Fibroblast of villous mesenchyme (primary cell): ENCODE data around the gene OR4P4. TPM values are rescaled to one million over a fixed set of nuclear protein-coding genes. Genes with fewer than 3 reads are reported as not detected.

Experiments
- DNase-seq: peaks from one replicate; pipeline ENCODE4 v3.0.0-alpha.2; 2010; ENCODE audit warnings: low read depth
- H3K4me3 ChIP-seq: 2 replicates; pipeline ENCODE4 v1.5.1; 2011; ENCODE audit warnings: low read depth, mild to moderate bottlenecking, low read length
- total RNA-seq: library from RNA; depleted of rRNA; stranded (reverse); fragments of >200 nt; gene quantifications from 2 replicates; pipeline ENCODE4 v1.2.3, GENCODE V29; 2012
- TF ChIP-seq, protein P1 (sequence below): IDR thresholded peaks from 2 replicates; pipeline ENCODE4 v1.5.1; 2012; ENCODE audit warnings: low read depth, mild to moderate bottlenecking, low read length; ENCODE audit not compliant: insufficient read depth

Gene OR4P4
- total RNA-seq, 1 donor: not detected

DNA sequence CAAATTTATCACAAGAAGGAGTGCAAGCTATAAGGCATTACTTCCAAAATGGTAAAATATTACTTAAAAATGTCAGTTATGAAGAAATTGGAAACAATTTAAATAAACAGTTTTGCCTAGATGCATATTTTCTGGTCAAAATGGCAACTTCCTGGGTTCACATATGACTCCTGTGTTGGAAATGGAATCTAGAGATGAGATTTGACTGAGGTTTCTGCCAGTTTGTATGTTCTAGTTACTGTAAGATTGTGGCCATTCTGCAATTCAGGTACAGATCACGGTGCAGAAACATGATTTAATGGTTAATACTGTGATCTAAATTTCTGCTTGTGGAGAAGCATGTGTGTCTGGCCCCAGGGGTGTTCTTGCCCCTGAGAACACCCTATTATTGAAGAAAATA is 23.7 kb downstream of the OR4P4 start:
- H3K4me3 ChIP-seq: no peak overlapping the region
- DNase-seq: no peak
- TF ChIP-seq, protein P1, sequence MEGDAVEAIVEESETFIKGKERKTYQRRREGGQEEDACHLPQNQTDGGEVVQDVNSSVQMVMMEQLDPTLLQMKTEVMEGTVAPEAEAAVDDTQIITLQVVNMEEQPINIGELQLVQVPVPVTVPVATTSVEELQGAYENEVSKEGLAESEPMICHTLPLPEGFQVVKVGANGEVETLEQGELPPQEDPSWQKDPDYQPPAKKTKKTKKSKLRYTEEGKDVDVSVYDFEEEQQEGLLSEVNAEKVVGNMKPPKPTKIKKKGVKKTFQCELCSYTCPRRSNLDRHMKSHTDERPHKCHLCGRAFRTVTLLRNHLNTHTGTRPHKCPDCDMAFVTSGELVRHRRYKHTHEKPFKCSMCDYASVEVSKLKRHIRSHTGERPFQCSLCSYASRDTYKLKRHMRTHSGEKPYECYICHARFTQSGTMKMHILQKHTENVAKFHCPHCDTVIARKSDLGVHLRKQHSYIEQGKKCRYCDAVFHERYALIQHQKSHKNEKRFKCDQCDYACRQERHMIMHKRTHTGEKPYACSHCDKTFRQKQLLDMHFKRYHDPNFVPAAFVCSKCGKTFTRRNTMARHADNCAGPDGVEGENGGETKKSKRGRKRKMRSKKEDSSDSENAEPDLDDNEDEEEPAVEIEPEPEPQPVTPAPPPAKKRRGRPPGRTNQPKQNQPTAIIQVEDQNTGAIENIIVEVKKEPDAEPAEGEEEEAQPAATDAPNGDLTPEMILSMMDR: no peak

DNA sequence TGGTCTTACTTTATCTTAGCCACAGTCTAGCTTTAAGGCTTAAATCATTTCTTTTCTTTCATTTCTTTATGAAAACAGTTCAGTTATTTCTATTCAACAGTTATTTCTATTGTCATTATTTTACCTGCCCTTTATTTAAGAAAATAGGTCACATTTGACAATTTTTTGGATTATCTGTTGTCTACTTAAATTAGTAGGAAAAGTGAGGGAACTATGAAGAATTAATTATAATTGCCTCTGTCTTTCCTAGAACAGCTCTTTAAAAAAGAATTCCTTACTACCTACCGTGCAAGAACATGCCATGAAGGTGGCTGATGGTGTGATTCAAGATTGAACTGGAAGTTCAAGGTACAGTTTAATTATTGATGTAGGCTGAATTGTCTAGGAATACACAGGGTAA is 27.0 kb downstream of the OR4P4 start, which contains the start of gene OR4C6:
OR4C6 (plus strand) TSS at position 301 of the 400 bp plus-strand sequence. CDS start 2,966 bp downstream, outside the sequence.
- no peak within 1 kb of the TSS for H3K4me3 ChIP-seq
- no peak for DNase-seq
- TF ChIP-seq, protein P1: no peak

DNA sequence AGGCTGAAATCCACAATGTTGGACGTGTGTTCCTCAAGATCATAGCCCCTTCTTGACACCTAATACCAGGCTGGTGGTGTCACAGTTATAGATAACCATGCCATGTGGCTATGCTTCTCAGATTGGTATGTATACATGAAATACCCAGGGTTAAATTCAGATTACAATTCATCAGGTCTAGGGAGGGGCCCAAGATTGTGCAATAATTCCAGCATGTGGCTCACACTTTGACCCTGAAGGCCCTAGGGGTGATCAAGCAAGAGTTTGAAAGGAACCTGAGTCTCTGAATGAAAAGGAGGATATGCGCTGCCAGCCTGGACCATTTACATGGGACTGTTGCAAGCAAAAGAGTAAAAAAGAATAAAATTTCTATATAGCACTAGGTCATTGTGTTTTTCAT is 34.5 kb downstream of the OR4P4 start:
- no peak overlapping the region for H3K4me3 ChIP-seq
- TF ChIP-seq, protein P1: no peak
- DNase-seq: no peak

DNA sequence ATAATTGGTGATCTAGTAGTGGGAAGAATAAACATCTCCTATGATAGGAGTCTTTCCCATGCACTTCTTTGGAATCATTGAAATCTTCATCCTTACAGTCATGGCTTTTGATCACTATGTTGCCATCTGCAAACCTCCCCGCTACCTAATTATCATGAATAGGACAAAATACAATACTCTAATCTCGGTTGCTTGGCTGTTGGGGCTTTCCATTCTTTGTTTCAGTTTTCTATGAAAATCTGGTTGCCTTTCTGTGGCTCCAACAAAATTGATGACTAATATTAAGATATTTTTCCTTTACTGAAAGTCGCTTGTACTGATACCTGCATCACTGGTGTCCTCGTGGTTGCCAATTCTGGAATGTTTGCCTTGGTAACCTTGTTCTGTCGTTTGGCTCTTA is 38.9 kb downstream of the OR4P4 start:
- no peak overlapping the region for H3K4me3 ChIP-seq
- TF ChIP-seq, protein P1: no peak
- no peak for DNase-seq

Other genes with a start within 250 kb of the OR4P4 start
- not detected in 2 replicates for gene OR4C15, start 80.6 kb upstream of the OR4P4 start, total RNA-seq
- gene OR4C16, start 63.0 kb upstream of the OR4P4 start, total RNA-seq: not detected in 2 replicates
- gene OR4C11, start 27.5 kb upstream of the OR4P4 start, total RNA-seq: not detected in 2 replicates
- gene OR4S2, start 13.2 kb downstream of the OR4P4 start, total RNA-seq: not detected in 2 replicates
- not detected in 2 replicates for gene OR4C6, start 27.1 kb downstream of the OR4P4 start, total RNA-seq
- gene OR5D13, start 138.3 kb downstream of the OR4P4 start, total RNA-seq: not detected in 2 replicates
- gene OR5D14, start 160.4 kb downstream of the OR4P4 start, total RNA-seq: not detected in 2 replicates
- gene OR5L1, start 176.3 kb downstream of the OR4P4 start, total RNA-seq: not detected in 2 replicates
- gene OR5D18, start 184.5 kb downstream of the OR4P4 start, total RNA-seq: not detected in 2 replicates
- not detected in 2 replicates for gene OR5L2, start 192.1 kb downstream of the OR4P4 start, total RNA-seq
- gene OR5D16, start 203.6 kb downstream of the OR4P4 start, total RNA-seq: not detected in 2 replicates
- gene TRIM51, start 248.2 kb downstream of the OR4P4 start, total RNA-seq: not detected in 2 replicates